ENCODE measurements around the gene RAC3.

The RAC3 gene

DNA sequence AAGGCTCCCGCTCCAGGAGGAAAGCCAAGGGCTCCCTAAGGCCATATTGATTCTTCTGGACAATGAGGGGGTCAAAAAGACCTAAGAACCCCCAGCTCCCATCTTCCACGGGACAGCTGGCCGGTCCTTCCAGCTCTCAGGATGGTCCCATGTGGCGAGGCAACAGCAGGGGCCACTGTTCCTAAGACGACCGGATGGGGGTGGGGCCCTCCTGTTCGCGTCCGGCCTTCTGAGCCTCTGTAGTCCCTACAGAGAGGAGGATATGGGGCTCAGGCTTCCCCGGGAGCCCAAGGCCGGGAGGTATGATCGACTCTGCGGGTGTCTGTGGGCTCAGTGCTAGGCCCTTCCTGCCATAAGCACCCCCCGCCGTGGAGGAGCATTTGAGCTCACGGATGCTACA lies 12.0 kb downstream of the RAC3 start:
- no peak for DNase-seq

- DNase-seq, result no peak
Measured at GRCh38 chr17:82045936-82046484, 14.5 kb downstream of the RAC3 start.

GRCh38 chr17:82046903-82047302 lies 15.4 kb downstream of the RAC3 start:
- no peak for DNase-seq

GRCh38 chr17:82047379-82047778 lies 15.9 kb downstream of the RAC3 start:
- no peak for DNase-seq

- no peak for DNase-seq
Measured at GRCh38 chr17:82047914-82048570, 16.6 kb downstream of the RAC3 start.

GRCh38 chr17:82048571-82048971 lies 17.1 kb downstream of the RAC3 start:
- no peak for DNase-seq

GRCh38 chr17:82049106-82049505 lies 17.6 kb downstream of the RAC3 start:
- DNase-seq, result no peak

DNA sequence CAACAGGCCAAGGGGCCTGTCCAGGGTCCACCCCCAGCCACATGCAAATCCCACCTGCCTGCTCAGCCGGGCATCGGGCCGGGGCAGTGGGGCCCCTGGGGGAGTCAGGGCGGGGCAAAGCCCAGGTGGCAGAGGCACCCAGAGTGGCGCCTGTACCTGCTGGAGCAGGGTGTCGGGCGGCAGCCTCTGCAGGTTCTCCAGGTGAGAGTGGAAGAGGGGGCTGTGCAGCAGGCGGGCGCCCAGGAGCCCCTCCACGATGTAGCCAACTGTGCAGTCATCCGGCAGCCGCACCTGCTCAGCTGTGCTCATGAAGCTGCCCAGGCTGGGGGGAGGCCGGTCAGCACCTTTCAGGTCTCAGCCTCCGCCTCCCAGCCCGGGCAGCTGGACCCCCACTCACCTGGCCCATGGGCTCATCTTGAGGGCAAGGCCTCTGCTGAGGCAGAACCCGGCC lies 18.1 kb downstream of the RAC3 start:
- DNase-seq, result no peak

DNA sequence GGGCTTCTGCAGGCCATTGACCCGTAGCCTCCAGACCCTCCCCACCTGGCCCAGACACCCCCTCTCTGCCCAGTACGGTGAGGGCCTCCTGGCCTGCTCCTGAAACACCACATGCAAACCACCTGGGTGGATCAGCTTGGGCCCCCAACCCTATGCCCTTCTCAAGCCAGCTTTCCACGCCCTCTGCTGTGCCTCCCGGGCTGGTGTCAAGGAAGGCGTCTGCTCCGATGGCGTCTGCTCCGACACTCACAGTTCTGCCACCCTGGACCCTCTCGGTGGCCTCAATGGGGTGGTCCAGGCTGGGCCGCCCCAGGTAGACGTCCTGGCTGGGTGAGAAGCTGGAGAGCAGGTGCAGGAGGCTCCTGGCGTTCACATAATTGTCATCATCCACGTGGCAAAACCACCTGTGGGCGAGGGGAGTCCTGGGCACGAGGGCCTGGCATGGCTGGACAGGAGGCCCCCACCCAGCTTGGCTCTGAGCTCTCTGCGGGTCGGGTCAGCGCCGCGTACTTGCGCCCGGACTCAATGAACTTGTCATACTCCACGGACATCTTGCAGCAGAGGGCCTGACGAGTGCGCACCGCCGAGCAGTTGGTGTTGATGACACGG lies 18.8 kb downstream of the RAC3 start:
- no peak for DNase-seq

- DNase-seq, result no peak
Measured at GRCh38 chr17:82050761-82051641, 19.5 kb downstream of the RAC3 start.

- peak in 12 of 14 donors; percentile 11 to 86 (median 49) for DNase-seq
Measured at GRCh38 chr17:82051776-82052637, 20.5 kb downstream of the RAC3 start, which contains the start of the genes GPS1 and RFNG. GPS1 (plus strand) TSS chr17:82051898; CDS start chr17:82051932, 34 bp downstream. RFNG (minus strand) TSS chr17:82051811; CDS start chr17:82051766, 45 bp downstream.

GRCh38 chr17:82052638-82053059 lies 21.2 kb downstream of the RAC3 start:
- no peak for DNase-seq

GRCh38 chr17:82053130-82053529 lies 21.7 kb downstream of the RAC3 start:
- no peak for DNase-seq

DNA sequence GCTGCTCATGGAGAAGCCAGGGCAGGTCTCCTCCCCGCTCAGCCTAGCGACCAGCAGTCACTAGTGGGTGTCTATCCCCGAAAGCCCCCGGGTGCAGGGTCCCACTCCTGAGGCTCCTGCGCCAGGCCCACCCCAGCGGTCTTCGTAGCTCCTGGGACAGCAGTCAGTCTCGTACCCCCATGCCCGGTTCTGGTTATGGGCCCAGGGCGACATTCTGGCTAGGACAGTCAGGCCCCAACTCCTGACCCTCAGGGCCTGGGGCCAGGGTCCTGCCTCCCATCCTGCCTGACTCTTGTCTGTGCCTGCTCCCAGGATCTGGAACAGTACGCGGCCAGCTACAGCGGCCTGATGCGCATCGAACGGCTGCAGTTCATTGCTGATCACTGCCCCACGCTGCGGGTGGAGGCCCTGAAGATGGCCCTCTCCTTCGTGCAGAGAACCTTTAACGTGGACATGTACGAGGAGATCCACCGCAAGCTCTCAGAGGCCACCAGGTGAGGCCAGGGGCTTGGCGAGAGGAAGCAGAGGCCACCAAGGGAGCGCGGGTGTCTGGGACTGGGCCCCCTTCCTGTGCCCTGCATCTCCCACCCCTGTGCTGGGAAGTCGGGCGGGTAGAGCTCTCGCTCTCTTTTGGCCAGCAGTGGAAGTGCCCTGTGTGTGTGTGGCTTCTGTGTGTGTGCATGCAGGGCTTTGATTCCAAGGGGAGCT lies 22.2 kb downstream of the RAC3 start:
- DNase-seq, result no peak

DNA sequence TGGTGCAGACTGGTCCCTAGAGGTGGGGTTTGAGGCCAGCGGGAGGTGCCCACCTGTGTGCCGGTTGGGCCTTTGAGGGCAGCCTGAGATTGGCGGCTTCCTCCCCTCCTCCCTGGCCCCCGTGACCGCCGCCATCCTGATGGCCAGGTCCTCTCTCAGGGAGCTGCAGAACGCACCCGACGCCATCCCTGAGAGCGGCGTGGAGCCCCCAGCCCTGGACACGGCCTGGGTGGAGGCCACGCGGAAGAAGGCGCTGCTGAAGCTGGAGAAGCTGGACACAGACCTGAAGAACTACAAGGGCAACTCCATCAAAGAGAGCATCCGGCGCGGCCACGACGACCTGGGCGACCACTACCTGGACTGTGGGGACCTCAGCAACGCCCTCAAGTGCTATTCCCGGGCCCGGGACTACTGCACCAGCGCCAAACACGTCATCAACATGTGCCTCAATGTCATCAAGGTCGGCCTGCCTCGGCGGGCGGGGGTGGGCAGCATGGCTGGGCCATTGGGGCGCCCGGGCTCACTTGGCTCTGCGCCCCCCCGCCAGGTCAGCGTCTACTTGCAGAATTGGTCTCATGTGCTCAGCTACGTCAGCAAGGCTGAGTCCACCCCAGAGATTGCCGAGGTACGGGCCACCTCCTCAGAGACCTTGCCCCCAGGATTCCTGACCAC lies 23.0 kb downstream of the RAC3 start:
- no peak for DNase-seq

DNA sequence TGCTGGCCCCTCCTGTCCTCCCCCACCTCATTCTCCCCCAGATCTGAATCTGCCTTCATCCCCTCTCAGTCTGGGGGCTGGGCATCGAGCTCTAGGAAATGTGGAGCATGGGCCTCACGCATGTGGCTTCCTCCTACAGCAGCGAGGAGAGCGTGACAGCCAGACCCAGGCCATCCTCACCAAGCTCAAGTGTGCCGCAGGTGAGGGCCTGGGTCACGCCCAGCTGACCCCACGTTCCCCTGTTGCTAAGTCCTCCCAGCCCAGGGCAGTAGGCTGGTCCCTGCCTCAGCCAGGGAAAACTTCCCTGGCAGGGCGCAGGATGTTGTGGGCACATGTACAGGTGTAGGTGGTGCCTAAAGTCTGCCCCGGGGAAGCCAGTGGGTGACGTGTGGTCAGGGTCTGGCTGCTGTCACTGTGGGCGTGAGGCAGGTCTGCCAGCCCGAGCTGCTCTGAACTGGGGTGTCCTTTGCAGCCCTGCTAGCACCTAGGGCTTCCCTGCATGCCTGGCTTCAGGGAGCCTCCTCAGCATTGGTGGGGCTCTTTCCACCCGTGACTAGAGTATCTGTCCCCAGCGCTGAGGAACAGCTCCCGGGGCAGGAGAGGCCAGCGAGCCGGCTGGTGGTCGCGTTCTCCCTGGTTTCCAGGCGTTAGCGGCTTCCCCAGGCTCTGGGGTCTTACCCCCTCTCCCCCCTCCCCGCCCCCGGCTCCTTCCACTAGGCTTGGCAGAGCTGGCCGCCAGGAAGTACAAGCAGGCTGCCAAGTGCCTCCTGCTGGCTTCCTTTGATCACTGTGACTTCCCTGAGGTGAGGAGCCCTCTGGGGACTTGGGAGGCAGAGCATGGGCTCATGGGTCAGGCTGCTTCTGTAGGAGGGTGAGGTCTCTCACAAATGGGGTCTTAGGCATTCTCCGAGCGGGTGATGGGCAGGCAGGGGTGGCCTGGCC lies 23.8 kb downstream of the RAC3 start:
- no peak for DNase-seq

GRCh38 chr17:82055965-82056728 lies 24.7 kb downstream of the RAC3 start:
- DNase-seq, result no peak
